GM12891 (cell line): ENCODE results near the gene IFT52.

ENCODE experiments used
- POLR2A ChIP-seq: IDR thresholded peaks from 2 replicates; pipeline ENCODE4 v1.6.1; 2011; ENCODE audit warnings: low read depth, low read length, control low read depth
- POLR2AphosphoS5 ChIP-seq: IDR thresholded peaks from 2 replicates; pipeline ENCODE4 v1.6.1; 2011; ENCODE audit warnings: low read depth, low read length, control low read depth
- SPI1 ChIP-seq: IDR thresholded peaks from 2 replicates; pipeline ENCODE4 v1.6.1; 2011; ENCODE audit warnings: low read depth, low read length, control low read depth

- TF ChIP-seq POLR2A, result no peak
- no peak for TF ChIP-seq POLR2AphosphoS5
- no peak for TF ChIP-seq SPI1
Measured at GRCh38 chr20:43636429-43636828, 45.7 kb downstream of the IFT52 start.
